ENCODE measurements around the gene PODXL2.
A peak's percentile ranks its signal among the peaks of the same experiment; 100 is the strongest.

Gene PODXL2

DNA sequence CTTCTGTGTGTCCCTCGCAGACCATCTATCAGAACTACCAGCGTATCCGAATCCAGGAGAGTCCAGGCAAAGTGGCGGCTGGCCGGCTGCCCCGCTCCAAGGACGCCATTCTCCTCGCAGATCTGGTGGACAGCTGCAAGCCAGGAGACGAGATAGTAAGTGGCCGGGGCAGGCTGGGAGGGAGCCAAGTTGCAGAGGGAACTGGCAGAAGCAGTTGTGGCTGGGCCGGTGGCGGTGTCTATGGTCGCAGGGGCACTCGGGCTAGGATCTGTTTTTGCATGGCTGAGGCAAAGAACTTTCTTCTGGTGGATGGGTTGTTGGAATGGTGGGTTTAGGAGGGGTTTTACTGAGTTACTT lies 20.6 kb upstream of the PODXL2 start:
- no peak for DNase-seq
- H3K27me3 Mint-ChIP-seq (ENCODE audit: low read depth, poor library complexity) = no peaks in the 10 kb centered on the region
- TF ChIP-seq, protein P1, sequence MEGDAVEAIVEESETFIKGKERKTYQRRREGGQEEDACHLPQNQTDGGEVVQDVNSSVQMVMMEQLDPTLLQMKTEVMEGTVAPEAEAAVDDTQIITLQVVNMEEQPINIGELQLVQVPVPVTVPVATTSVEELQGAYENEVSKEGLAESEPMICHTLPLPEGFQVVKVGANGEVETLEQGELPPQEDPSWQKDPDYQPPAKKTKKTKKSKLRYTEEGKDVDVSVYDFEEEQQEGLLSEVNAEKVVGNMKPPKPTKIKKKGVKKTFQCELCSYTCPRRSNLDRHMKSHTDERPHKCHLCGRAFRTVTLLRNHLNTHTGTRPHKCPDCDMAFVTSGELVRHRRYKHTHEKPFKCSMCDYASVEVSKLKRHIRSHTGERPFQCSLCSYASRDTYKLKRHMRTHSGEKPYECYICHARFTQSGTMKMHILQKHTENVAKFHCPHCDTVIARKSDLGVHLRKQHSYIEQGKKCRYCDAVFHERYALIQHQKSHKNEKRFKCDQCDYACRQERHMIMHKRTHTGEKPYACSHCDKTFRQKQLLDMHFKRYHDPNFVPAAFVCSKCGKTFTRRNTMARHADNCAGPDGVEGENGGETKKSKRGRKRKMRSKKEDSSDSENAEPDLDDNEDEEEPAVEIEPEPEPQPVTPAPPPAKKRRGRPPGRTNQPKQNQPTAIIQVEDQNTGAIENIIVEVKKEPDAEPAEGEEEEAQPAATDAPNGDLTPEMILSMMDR (IDR thresholded peaks at IDR 0.05) = no peak
- H3K4me1 Mint-ChIP-seq = no peaks in the 10 kb centered on the region
- H3K9me3 Mint-ChIP-seq = no peaks in the 10 kb centered on the region
- H3K4me3 Mint-ChIP-seq = no peak overlapping the region
- peak overlapping the region; percentile 53 for H3K27ac Mint-ChIP-seq
- peaks cover 91% of the 10 kb centered on the region for H3K36me3 Mint-ChIP-seq (ENCODE audit: low read depth)

DNA sequence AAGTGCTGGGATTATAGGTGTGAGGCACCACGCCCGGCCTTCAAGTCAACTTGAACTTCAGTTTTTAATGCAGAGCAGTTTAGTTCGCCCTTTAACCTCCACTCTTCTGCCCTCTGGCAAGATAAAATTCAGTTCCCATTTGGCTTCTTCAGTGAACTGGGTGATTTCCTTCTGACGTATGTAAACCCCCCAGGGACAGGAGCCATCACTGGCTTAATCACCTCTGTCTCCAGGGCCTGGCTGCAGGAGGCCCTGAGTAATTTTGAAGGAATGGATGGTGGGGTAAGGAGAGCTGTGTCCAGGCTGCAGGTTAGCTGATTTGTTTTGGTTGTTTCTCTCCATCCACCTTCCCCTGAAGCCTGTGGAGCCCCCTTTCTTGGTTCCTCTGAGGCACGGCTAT lies 18.9 kb upstream of the PODXL2 start:
- no peaks in the 10 kb centered on the region for H3K9me3 Mint-ChIP-seq
- H3K27ac Mint-ChIP-seq = peak overlapping the region; percentile 71
- DNase-seq = no peak
- TF ChIP-seq, protein P1 (IDR thresholded peaks at IDR 0.05) = no peak
- H3K4me1 Mint-ChIP-seq = no peaks in the 10 kb centered on the region
- H3K36me3 Mint-ChIP-seq (ENCODE audit: low read depth) = peaks cover 95% of the 10 kb centered on the region
- H3K4me3 Mint-ChIP-seq = no peak overlapping the region
- no peaks in the 10 kb centered on the region for H3K27me3 Mint-ChIP-seq (ENCODE audit: low read depth, poor library complexity)

DNA sequence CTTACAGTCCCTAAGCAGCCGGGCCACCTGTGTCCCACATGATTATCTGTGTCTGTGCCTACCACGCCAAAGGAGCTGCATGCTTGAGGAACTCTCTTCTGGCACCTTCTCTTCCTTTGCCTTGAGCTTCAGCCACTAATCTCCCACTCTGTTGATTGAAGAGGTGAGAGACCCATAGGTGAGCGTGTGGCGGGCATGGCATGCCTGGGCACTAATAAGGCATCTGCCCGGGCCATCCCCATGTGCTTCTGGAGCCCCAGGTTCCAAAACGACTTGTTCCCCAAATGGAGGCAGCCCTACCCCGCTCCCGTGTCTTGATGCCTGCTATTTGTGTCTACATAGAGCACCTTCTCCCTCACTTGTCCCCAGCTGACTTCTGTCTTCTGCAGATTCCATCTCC lies 17.7 kb upstream of the PODXL2 start:
- Mint-ChIP-seq H3K4me1 (no peaks in the 10 kb centered on the region), H3K36me3 (ENCODE audit: low read depth) (peaks cover 95% of the 10 kb centered on the region), H3K4me3 (no peak overlapping the region), H3K27me3 (ENCODE audit: low read depth, poor library complexity) (no peaks in the 10 kb centered on the region), H3K9me3 (no peaks in the 10 kb centered on the region), H3K27ac (no peak overlapping the region)
- TF ChIP-seq, protein P1 (IDR thresholded peaks at IDR 0.05) = no peak
- DNase-seq = no peak

GRCh38 chr3:127612966-127613365 lies 16.0 kb upstream of the PODXL2 start:
- H3K4me3 Mint-ChIP-seq = no peak overlapping the region
- no peaks in the 10 kb centered on the region for H3K4me1 Mint-ChIP-seq
- no peaks in the 10 kb centered on the region for H3K27me3 Mint-ChIP-seq (ENCODE audit: low read depth, poor library complexity)
- no peaks in the 10 kb centered on the region for H3K9me3 Mint-ChIP-seq
- peaks cover 93% of the 10 kb centered on the region for H3K36me3 Mint-ChIP-seq (ENCODE audit: low read depth)
- no peak overlapping the region for H3K27ac Mint-ChIP-seq
- DNase-seq = no peak
- TF ChIP-seq, protein P1 (IDR thresholded peaks at IDR 0.05) = no peak

GRCh38 chr3:127613406-127613805 lies 15.6 kb upstream of the PODXL2 start:
- TF ChIP-seq, protein P1 (IDR thresholded peaks at IDR 0.05) = no peak
- Mint-ChIP-seq H3K27ac (no peak overlapping the region), H3K9me3 (no peaks in the 10 kb centered on the region), H3K27me3 (ENCODE audit: low read depth, poor library complexity) (no peaks in the 10 kb centered on the region), H3K36me3 (ENCODE audit: low read depth) (peaks cover 93% of the 10 kb centered on the region), H3K4me3 (no peak overlapping the region), H3K4me1 (no peaks in the 10 kb centered on the region)
- DNase-seq = no peak

DNA sequence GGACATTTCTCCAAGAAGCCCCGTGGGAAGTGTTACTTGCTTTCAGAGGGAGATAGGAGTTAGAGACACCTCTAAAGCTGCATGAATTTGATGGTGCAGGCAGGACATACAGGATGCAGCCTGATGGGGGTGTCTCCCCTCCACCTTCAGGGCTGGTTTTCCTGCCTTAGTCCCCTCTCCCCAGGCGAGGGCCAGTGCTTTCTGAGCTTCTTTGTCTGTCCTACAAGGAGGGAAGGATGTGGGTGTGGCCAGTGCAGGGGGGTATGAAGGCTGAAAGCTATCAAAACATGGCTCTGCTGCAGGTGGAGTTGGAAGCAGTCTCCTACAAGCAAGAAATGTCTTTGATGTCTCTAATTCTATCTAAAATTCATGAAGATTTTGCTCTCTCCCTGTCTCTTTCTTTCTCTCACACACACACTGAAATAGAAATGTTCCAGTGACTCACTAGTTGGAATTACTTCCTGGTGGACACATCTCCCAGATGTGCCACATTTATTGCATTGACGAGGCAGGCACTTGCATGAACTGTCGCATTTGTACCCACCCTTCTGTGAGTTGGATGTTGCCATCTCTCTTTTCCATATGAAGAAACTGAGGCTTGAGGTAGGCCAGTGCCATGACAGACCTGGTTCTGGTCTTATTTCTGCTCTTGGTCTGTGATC lies 13.9 kb upstream of the PODXL2 start:
- Mint-ChIP-seq H3K4me3 (no peak overlapping the region), H3K27me3 (ENCODE audit: low read depth, poor library complexity) (no peaks in the 10 kb centered on the region), H3K9me3 (no peaks in the 10 kb centered on the region), H3K36me3 (ENCODE audit: low read depth) (peaks cover 89% of the 10 kb centered on the region), H3K27ac (peak overlapping the region; percentile 50), H3K4me1 (no peaks in the 10 kb centered on the region)
- TF ChIP-seq, protein P1 (IDR thresholded peaks at IDR 0.05) = no peak
- DNase-seq = no peak
